Retina (tissue), 1 donor: ENCODE data around the gene E2F8.
A peak's percentile ranks its signal among the peaks of the same experiment; 100 is the strongest.

Source experiments
- DNase-seq: peaks from one replicate; pipeline ENCODE4 v3.0.0-alpha.2; 2016

Gene E2F8

DNA sequence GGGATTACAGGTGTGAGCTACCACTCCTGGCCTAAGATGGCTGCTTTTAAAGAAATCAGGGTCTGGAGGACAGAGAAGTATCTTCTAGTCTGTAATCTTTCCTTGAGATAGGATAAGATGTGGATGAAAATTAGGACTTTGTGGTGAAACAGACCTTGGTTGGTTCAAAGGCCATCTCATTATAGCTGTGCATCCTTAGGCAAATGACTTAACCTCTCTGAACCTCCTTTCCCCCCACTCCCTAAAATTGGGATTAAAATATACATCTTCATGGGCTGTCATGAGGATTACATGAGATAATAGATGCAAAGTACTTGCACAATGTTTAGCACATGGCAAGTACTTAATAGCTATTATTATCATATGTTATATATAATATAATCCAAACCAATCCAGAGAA lies 10.8 kb upstream of the E2F8 start:
- DNase-seq, result no peak

DNA sequence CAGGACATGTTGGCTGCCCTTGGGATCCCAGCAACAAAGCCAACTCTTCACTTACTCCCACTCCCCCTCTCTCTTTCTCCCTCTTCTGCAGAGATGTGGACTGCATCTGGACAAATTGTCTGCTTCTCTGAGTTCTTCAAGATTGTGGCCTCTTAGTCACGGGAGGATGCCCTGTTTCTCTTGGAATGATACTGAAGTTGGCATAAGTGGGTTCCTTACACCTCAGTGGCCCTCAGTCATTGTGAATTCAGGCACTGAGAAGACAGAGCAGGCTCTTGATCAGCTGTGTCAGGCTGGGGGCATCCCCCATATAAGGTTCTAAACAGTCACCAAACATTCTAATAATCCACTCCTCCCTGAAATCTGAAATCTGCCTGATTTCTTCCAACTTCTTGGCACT lies 6.1 kb upstream of the E2F8 start:
- DNase-seq, result no peak

GRCh38 chr11:19245351-19245750 lies 4.6 kb upstream of the E2F8 start:
- no peak for DNase-seq

- DNase-seq, result no peak
Observed at GRCh38 chr11:19244621-19245020, 3.9 kb upstream of the E2F8 start.

- DNase-seq, result no peak
Observed at GRCh38 chr11:19244084-19244483, 3.3 kb upstream of the E2F8 start.

- DNase-seq, result no peak
Observed at GRCh38 chr11:19243613-19244012, 2.9 kb upstream of the E2F8 start.

GRCh38 chr11:19243143-19243542 lies 2.4 kb upstream of the E2F8 start:
- no peak for DNase-seq

DNA sequence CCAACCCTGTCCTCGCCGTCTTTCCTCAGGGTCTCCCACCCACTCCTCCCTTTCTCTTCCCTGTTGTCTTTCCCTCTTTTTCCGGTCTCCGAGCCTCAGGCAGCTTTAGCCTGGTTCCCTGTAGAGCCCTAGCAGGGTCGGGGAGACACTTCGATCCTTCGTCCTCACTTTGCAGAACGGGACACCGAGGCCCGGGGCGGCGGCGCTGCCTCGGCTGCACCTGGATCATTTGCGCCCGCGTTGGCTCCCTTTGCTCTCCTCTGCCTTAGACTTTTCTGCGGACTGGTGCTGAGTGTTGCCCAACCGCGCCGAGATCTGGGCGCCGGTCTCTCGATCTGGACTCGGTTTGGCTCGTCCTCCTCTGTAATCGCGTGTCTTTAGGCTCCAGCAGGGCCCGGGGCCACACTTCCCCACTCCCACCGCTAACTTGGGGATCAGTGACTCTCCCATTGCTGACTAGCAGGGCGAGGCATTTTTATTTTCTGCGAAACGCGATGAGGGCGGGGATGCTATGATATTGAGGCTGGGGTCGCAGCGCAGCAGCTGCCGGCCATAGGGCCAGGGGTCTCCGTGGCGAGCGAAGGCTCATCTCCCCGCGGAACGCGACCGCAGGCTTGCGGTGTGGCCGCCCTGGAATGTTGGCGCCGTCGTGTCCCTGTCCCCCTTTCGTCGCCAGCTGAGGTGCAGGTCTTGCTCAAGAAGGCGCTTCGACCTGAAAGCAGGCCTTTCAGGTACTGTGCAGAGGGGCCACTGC lies 1.6 kb upstream of the E2F8 start:
- DNase-seq, result peak; percentile 61

DNA sequence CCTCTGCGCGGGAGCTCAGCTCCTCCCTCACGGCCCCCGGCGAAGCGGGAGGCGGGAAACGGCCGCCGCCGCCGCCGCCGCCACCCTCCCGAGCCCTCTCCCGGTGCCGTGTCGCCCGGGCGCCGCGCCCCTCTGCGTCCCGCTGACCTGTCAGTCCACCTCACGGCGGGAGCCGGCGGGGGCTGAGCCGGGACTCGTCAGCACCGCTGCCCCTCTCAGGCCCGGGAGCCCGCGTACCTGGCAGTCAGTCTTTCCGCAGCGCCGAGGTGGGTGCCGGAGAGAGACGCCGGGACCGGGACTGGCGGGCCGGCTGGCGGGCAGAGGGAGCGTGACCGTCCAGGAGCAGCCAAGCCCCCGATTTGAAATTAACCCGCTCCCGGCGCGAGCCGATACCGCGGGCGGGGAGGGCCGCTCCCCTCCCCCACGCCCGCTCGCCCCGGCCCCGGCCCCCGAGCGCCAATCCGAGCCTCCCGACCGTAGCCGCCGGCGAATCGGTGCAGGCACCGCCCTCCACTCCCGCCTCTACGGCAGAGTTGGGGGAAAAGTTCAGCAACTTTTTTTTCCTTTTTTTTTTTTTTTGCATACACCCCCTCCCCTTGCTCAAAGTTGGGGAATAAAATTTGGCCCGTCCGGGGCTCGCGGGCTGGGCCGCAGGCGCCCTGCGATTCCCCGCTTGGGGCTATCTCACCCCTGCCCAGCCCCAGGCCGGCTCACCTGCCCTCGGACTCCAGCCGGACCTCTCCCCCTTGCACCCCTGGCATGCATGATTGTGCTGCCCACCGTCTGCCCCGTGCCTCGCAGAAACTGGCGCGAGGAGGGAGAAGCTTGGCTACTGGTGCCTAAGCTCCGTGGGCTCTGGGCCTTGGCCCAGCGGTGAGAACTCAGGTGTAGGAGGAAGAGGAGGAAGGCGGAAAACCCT lies 774 bp upstream of the E2F8 start:
- peak; percentile 54 for DNase-seq

DNA sequence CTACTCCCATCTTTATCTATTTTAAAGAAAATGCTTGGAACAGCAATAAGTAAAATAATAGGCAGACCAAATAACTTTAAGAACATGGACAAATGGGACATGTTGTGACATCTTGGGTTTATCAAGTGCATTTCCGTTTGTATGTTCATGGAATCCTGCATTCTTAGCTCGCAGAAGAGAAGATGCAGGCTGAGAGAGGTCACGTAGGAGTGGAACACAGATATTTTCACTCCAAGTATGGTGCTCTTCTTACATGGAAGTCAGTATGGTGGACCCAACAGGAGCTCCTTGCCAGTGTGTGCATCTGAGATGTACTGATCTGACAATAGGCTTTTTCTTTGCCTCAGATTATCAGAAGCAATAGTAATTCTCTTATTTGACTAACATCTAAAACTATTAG lies 1.7 kb downstream of the E2F8 start:
- no peak for DNase-seq

DNA sequence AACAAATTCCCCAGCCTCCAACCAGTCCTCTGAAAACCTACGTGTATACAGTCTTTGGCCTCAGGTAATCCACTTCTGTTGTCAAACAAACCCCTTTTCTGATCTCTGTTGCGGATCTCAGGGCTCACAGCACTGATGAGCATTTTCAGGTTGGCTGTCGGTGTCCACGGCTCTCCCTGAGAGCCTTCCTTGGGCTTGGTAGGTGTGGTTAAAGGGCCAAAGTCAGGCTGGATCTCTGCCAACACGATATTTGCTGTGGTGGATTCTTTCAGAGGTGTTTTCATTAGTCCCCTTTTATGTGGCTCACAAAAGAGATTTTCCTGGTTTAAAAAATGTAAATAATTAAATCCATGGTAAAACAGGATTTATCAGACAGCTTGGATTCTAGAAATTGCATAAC lies 2.9 kb downstream of the E2F8 start:
- DNase-seq, result no peak

- DNase-seq, result no peak
Observed at GRCh38 chr11:19237381-19237780, 3.4 kb downstream of the E2F8 start.

- DNase-seq, result no peak
Observed at GRCh38 chr11:19234231-19234817, 6.4 kb downstream of the E2F8 start.

DNA sequence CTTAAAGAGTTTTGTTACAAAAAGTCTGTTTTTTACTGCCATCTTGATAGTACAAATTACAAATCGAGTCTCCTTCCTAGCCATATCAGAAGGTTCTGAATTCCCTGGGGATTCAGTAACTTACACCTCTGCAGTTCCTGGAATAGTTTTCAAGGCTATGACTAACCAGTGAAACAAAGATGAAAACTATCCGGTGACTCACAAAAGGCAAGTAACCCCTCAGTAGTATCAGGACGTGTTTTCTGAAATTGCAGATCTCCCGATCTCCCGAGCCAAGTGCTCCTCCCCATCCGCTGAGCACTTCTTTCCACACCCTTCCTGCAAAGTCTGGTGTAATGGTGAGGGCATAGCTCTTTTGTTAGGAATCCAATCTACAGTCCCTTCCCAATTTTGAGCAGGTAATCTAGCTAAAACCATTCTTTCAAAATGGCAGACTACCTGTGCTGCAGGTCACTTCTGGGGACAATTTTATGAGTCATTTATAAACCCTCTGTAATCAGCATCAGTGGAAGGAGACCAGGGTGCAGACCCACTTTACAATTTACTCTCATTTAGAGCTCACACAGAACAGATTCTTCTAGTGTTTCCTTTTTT lies 7.7 kb downstream of the E2F8 start:
- DNase-seq, result no peak

- DNase-seq, result no peak
Observed at GRCh38 chr11:19229671-19230070, 11.1 kb downstream of the E2F8 start.

DNA sequence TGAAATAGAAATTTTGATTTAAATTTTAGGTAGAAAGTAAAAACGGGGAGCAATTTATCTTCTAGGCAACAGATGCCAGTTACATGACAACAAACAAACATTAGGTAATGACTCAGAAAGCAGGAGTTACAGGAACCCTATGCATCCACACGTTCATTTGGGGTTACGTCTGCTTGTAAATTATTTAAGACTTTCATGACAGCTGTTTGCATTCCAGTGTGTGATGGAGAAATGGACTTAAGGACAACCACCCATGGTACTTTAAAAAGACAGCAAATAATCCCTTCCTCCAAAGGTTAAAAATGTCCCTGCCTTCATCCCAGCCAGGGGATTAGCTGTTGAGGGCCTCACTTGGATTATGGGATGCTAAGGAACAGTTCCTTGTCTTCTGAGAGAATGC lies 11.8 kb downstream of the E2F8 start:
- no peak for DNase-seq

DNA sequence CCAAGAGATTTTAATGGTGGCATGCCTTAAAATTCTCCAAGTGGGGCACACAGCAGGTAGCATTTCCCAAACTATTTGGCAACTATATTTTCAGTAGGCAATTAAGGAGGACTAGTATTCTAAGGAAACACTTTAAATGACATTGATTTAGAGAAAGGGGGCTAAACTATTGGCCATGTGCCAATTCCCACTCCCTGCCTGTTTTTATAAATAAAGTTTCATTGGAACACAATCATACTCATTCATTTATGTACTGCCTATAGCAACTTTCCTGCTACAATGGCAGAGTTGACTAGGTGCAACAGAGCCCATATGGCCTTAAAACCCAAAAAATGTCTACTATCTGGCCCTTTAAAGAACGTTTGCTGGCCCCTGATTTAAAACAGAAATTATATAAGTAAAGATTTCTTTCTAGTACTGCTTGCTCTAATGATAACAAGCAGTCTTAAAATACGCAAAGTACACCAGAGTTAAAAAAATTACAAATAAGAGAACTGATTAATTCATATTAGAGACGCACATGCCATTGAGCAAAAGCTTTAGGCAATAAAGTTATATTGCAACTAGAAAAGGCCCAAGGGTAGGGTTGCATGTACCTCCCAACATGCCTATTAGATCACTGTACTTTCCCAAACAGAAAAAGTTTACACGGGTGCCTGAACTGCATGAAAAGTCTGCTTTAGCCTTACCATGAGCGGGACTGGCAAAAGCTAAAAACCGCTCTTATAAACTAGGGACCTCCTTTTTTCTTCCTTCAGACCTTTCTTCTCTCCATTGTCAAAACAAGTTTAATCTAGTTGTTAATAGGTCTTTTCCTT lies 14.2 kb downstream of the E2F8 start:
- no peak for DNase-seq

DNA sequence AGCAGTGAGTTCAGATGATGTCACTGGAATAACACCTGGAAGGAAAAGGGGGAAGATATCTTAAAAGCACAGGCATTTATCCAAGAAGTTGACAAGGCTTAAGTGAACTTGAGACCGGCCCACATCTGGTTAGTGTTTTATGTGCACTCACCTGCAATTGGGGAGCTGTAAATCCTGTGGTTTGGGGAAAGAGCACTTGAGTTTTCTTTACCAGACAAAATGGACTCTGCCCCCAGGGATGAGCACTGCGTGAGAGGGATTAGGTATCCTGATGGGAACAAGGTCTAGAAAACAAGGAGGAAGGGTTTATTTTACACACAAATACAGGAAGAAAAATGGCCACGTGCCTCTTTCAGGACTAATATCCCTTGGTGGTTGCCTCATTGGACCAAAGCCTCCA lies 15.2 kb downstream of the E2F8 start:
- DNase-seq, result no peak

DNA sequence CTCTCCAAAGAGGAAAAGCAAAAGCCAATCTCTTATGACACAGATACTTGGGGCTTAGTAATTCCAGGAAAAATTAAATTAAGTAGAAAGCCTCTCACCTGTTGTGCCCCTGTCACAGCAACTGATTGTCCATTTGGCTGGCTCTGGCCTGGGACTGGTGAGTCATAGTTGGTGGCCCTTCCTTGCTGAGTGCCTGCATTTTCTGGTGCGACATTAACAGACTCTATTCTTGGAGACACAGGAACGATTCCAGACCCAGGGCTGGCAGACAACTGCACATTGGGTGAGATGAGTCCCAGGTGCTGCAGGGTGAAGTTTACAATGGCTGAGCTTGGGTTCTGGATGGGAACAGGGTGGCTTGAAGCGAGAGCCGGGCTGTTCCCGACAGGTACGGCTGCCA lies 15.6 kb downstream of the E2F8 start:
- DNase-seq, result no peak

- no peak for DNase-seq
Observed at GRCh38 chr11:19220903-19221724, 19.6 kb downstream of the E2F8 start.

DNA sequence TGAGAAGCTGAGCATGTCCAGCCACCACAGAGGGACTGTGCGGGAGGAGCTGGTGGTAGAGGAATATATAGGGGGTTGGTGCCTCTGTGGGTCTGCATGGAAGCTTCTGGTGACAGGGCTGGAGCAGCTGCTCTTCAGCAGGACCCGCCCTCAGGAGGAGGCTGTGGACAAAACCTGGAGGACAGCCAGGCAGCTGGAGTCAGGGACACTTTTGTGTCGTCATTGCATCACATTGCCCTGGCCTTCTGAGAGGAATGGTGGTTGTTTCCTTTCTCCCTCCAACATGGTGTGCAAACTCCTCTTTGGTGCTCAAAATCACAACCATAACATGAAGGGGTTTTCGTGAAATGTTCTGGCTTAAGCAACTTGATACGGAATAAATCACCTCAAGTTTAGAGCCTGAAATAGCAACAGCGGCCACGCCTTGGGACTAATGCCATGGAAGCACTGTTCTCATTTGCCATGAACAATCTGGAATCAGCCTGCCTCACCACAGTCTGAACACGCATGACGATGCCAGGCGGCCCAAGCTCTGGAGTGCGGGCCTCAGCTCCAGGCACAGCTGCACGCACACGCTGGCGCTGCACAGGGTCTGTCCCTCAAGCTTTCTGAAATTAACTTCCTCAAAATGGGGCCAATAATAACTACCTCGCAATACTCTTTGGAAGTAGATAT lies 21.8 kb downstream of the E2F8 start:
- peak; percentile 28 for DNase-seq
